OCI-M2 (cell line): ENCODE measurements around the gene SHC4.
"Not testable (repeated sequence)": the region's sequence is repeated elsewhere in the genome, so short reads cannot be mapped to it uniquely, and the experiment has no call there.

Experiments used
- DNase-seq: peaks from one replicate; lab custom pipeline; 2025; ENCODE audit not compliant: unreplicated experiment; lab: John Stamatoyannopoulos, UW

Gene SHC4

DNA sequence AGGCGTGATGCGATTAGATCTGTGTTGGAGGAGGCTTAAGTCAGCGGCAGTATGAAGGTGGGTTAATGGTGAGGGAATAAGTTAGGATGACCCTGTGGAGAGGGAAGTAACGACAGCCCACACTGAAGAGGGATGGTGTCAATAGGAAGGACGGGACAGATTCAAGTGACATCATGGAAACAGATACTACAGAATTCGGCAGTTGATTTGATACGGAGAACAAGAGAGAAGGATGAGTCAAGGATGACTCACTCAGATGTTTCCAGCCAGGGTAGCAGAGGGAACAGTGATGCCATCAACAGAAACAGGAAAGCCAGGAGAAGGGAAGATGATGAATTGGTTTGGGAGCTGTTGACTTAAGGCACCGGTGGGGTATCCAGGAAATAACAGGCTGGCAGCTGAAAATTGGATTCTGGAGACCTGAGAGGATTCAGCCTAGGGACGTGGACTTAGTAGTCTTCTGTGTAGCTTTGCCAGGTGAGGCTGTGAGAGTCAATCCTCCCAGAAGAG, 38.0 kb downstream of the SHC4 start:
- DNase-seq, result no peak

GRCh38 chr15:48924528-48925393, 39.0 kb downstream of the SHC4 start:
- DNase-seq, result no peak

GRCh38 chr15:48922046-48922445, 41.7 kb downstream of the SHC4 start:
- DNase-seq, result no peak

DNA sequence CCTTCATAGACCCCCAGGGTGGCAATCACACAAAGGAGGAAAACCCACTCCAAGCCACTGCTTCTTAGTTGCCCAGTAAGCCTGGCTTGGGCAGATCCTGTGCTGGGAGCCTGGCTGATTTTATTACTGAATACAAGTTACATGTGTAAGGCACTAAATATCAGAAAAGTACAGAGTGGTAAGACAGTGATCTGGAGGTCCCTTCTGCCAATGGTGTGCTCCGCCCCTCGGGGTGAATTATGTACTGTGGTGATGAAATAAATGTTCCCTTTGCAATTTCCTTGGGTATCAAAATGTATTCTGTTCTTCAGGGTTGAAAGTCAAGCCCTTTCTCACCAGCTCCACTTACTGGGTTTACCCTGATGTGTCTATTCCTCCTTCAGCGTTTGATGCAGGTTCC, 47.0 kb downstream of the SHC4 start:
- DNase-seq, result no peak

DNA sequence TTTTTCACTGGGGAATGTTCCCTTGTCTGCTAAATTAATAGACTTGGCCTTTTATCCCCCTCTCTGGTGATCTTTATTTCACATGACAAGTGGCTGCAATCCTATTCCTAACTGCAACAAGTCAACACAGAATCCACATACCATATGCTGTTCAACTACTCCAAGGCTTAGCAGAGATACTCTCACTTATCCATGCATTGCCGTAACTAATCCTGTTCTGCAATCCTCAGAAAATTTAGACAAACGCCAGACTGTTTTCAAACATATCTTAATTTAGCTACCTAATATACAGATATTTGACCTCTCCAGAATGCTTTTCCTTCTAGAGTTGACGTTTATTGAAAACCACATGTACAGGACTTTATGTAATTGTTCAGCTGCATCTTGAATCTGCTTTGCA, 47.9 kb downstream of the SHC4 start:
- DNase-seq, result no peak

DNA sequence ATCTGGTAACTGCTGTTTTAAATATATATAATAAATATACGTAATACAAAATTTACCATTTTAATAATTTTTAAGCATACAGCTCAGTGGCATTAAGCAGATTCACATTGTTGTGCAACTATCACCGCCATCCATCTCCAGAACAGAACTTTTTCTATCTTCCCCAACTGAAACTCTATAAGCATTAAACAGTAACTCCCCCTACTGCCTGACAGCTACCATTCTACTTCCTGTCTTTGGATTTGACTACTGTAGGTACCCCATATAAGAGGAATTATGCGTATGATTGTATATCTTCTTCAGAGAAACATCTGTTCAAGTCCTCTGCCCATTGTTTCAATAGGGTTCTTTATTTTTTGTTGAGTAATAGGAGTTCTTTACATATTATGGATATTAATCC, 49.0 kb downstream of the SHC4 start:
- DNase-seq, result no peak

GRCh38 chr15:48913141-48913540, 50.6 kb downstream of the SHC4 start:
- no peak for DNase-seq

DNA sequence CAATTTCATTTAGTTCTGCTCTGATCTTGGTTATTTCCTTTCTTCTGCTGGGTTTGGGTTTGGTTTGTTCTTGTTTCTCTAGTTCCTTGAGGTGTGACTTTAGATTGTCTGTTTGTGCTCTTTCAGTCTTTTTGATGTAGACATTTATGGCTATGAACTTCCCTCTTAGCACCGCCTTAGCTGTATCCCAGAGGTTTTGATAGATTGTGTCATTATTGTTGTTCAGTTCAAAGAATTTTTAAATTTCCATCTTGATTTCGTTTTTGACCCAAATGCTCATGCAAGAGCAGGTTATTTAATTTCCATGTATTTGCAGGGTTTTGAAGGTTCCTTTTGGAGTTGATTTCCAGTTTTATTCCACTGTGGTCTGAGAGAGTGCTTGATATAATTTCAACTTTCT, 53.2 kb downstream of the SHC4 start:
- DNase-seq, result not testable (repeated sequence)

DNA sequence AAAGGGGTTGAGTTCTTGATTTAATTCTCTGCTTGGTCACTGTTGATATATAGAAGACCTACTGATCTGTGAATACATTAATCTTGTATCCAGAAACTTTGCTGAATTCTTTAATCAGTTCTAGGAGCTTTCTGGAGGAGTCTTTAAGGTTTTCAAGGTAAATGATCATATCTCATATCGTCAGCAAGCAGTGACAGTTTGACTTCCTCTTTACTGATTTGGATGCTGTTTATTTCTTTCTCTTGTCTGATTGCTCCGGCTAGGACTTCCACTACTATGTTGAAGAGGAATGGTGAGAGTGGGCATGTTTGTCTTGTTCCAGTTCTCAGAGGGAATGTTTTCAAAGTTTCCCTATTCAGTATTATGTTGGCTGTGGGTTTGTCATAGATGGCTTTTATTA, 54.4 kb downstream of the SHC4 start:
- DNase-seq, result not testable (repeated sequence)

DNA sequence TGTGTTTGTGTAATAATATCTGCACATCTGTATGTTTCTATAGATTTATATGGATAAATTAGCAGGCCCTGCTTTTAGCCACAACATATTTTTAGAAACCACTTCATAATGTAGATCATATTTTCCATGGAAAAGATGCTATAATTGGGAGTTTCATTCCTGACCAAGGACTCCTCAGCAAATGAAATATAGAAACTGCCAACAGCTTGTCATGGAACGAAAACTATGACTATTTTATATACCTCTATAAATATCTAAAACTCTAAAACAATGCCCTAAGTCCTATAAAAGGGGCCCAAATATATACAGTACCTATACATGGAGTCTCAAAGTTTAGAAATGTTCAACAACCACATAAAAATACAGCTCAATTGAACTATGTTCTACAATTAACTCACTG, 57.9 kb downstream of the SHC4 start:
- DNase-seq, result no peak

- no peak for DNase-seq
Measured at GRCh38 chr15:48905216-48905615, 58.5 kb downstream of the SHC4 start.

- DNase-seq, result no peak
Measured at GRCh38 chr15:48904758-48905157, 59.0 kb downstream of the SHC4 start.

DNA sequence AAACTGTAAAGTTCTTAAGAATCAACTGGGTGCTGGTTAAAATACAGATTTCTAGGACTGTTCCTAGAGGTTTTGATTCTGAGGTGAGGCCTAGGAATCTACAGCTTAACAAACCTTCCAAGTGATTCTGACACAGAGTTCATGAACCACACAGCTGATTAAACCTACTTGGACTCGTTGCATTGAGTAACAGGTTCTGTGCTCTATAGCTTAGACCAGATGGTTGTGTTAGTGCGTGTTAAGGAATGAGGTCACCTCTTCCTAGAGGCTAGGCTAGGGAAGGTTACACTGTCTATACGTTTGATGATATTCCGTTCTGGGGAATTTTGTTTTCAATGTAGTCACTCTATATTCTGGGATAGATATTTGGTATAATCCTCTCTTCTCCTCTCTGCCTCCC, 63.9 kb downstream of the SHC4 start:
- no peak for DNase-seq

DNA sequence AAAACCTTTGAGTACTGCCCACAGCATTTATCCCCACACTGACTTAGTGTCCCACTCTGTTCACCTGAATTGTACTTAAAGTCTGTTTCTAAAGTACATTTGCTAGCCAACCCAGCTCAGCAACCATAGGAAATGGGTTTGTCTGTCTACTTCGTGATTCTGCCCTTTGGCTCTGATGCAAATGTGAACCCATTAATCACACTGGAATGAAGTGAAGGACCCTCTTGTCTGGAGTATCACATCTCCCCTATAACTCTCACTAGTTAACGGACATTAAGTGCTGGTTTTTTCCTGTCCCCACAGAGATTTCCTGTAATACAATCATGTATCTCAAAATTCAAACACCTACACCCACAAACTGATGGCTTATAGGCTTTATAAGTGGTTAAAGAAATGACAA, 65.3 kb downstream of the SHC4 start:
- DNase-seq, result no peak

- no peak for DNase-seq
Measured at GRCh38 chr15:48898032-48898431, 65.7 kb downstream of the SHC4 start.

- no peak for DNase-seq
Measured at GRCh38 chr15:48896869-48897814, 66.6 kb downstream of the SHC4 start.

GRCh38 chr15:48893311-48893710, 70.4 kb downstream of the SHC4 start:
- no peak for DNase-seq

DNA sequence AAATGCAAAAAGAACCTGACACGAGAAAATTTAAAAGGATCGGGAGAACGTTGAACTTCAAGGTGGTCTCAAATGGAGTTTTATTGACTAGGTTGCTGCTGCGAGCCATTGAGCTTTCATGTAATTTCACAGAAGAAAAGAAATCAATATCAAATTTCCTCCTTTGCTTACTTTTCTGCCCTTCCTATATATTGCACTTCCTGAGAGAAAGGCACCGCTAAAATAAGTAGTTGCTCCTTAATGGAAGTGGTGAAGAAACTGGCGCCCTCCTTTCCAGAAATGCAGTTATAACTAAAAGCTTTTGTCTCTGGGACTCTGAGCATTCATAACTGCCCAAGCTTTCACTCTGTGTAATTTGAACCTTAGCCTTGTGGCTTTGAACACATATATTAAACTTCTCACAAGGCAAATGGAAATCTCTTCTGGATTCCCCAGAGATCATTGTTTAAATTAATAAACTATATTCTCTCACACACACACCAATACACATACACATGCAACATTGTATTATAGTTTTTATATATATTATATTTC, 72.4 kb downstream of the SHC4 start:
- no peak for DNase-seq

- DNase-seq, result no peak
Measured at GRCh38 chr15:48890375-48890972, 73.2 kb downstream of the SHC4 start.

DNA sequence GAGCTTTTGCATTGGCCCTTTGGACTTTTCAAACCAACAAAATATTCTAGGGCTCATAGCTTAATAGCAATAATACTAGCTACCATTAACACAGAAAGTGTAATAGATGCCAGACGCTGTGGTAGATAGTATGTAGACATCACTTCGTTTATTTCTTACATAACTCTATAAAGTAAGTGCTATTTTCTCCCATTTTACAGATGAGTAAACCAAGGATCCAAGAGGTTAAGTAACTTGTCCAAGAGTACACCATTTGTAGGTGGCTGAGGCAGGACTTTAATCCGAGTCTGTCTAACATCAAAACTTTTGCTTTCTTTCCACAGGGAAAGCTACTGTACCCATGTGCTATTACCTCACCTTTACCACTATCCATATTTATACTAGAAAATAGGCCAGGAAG, 73.8 kb downstream of the SHC4 start:
- no peak for DNase-seq

- DNase-seq, result no peak
Measured at GRCh38 chr15:48888836-48889235, 74.9 kb downstream of the SHC4 start.
